AG09319 (cell line): ENCODE results near the gene ZNF324B.
"Not testable (repeated sequence)": the region's sequence is repeated elsewhere in the genome, so short reads cannot be mapped to it uniquely, and the experiment has no call there.

Experiments used
- DNase-seq: peaks from one replicate; pipeline ENCODE4 v3.0.0-alpha.2; 2010; ENCODE audit warnings: low read depth; ENCODE audit errors: extremely low read depth
- CTCF ChIP-seq: IDR thresholded peaks from 2 replicates; pipeline ENCODE4 v1.5.1; 2011; ENCODE audit warnings: low read depth, mild to moderate bottlenecking, inconsistent platforms, low read length, moderate library complexity

Gene ZNF324B

GRCh38 chr19:58479303-58479702, 27.9 kb downstream of the ZNF324B start:
- DNase-seq: no peak
- TF ChIP-seq CTCF: no peak

- TF ChIP-seq CTCF: no peak
- DNase-seq: no peak
These were observed 28.5 kb downstream of the ZNF324B start for GRCh38 chr19:58479736-58480480.

DNA sequence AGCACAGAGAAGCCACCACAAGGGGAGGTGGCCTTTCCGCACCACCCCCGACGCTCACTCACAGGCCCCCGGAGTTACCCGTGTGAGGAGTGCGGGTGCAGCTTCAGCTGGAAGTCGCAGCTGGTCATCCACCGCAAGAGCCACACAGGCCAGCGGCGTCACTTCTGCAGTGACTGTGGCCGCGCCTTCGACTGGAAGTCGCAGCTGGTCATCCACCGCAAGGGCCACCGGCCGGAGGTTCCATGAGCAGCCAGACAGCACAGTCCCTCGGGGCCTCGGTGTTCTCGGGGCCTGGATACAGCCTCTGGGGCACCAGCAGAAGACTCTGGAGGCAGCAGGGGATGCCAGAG, 29.0 kb downstream of the ZNF324B start:
- no peak for DNase-seq
- no peak for TF ChIP-seq CTCF

GRCh38 chr19:58480831-58481230, 29.4 kb downstream of the ZNF324B start:
- TF ChIP-seq CTCF: no peak
- no peak for DNase-seq

- TF ChIP-seq CTCF: no peak
- DNase-seq: no peak
These were observed 30.9 kb downstream of the ZNF324B start for GRCh38 chr19:58482372-58482771.

DNA sequence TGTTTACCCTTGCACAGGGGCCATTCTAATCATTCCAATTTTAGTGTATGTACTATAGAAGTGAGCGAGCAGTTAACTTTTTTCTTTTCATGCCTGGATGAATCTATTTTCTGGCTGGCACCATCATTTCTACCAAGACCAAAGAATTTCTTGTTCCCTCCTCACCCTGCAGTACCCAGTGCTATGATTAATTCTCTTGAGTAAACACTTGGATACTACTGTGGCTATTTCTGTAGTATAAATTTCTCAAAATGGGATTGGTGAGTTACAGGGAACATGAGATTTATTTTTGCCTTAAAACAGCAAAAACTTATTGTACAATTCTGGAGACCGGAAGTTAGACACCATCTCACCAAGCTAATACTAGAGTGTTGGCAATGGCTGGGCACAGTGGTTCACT, 32.4 kb downstream of the ZNF324B start:
- no peak for DNase-seq
- no peak for TF ChIP-seq CTCF

GRCh38 chr19:58484349-58484748, 32.9 kb downstream of the ZNF324B start:
- not testable (repeated sequence) for DNase-seq

- no peak for DNase-seq
- no peak for TF ChIP-seq CTCF
These were observed 40.0 kb downstream of the ZNF324B start for GRCh38 chr19:58491393-58491792.
